Measurements from ENCODE around the gene PKP3.
A peak's percentile ranks its signal among the peaks of the same experiment; 100 is the strongest.
"Not testable (repeated sequence)": the region's sequence is repeated elsewhere in the genome, so short reads cannot be mapped to it uniquely, and the experiment has no call there.

PKP3 gene

GRCh38 chr11:363443-363805 lies 30.6 kb upstream of the PKP3 start:
- not testable (repeated sequence) for DNase-seq

- peak; percentile 45 for DNase-seq
Observed at GRCh38 chr11:363948-364761, 29.9 kb upstream of the PKP3 start.

- no peak for DNase-seq
Observed at GRCh38 chr11:364991-365725, 28.9 kb upstream of the PKP3 start.

GRCh38 chr11:365831-366230 lies 28.2 kb upstream of the PKP3 start:
- no peak for DNase-seq

- DNase-seq, result no peak
Observed at GRCh38 chr11:367956-368413, 26.0 kb upstream of the PKP3 start.

- DNase-seq, result no peak
Observed at GRCh38 chr11:368414-369335, 25.3 kb upstream of the PKP3 start.

- DNase-seq, result peak; percentile 35
Observed at GRCh38 chr11:369336-370018, 24.5 kb upstream of the PKP3 start, which contains the start of gene B4GALNT4. Gene B4GALNT4, plus strand, starts transcription at chr11:369499. Its CDS starts 305 bp downstream, at chr11:369804.

- DNase-seq, result no peak
Observed at GRCh38 chr11:370070-370941, 23.7 kb upstream of the PKP3 start.

- no peak for DNase-seq
Observed at GRCh38 chr11:371051-371450, 23.0 kb upstream of the PKP3 start.

GRCh38 chr11:371716-372590 lies 22.1 kb upstream of the PKP3 start:
- DNase-seq, result no peak

GRCh38 chr11:372809-373715 lies 20.9 kb upstream of the PKP3 start:
- no peak for DNase-seq

GRCh38 chr11:373716-374551 lies 20.1 kb upstream of the PKP3 start:
- DNase-seq, result no peak

- no peak for DNase-seq
Observed at GRCh38 chr11:375065-376025, 18.7 kb upstream of the PKP3 start.

- no peak for DNase-seq
Observed at GRCh38 chr11:376531-377173, 17.4 kb upstream of the PKP3 start.

- DNase-seq, result no peak
Observed at GRCh38 chr11:377174-377865, 16.7 kb upstream of the PKP3 start.

Data from activated gamma-delta T cell (primary cell).